HCT116 (cell line): ENCODE results near the gene SMIM20. TPM values are rescaled to one million over a fixed set of nuclear protein-coding genes. Genes with fewer than 3 reads are reported as not detected.

ENCODE experiments used
- ATAC-seq: fragments of 200-7000 bp; cut with Tn5 transposase; 2 replicates; pipeline ENCODE4 v1.9.1; 2020; ENCODE audit warnings: mild to moderate bottlenecking, moderate library complexity
- BruUV-seq: library from RNA; stranded (reverse); fragments of 400-500 nt; replicated peaks from 2 replicates; lab custom pipeline; 2021; lab: Mats Ljungman, UMichigan
- CTCF ChIA-PET: fragments of 300-600 bp; sonication (Branson Sonifier 250); formaldehyde crosslinking; loops from one replicate; lab custom pipeline; 2021; ENCODE audit warnings: antibody characterized with exemption; lab: Charles Lee
- POLR2A ChIA-PET: fragments of 300-600, 350-600 bp; sonication (Branson Sonifier 250); formaldehyde crosslinking; loops from one replicate; lab custom pipeline; 2021; ENCODE audit warnings: antibody characterized with exemption; lab: Charles Lee
- RAD21 ChIA-PET, 2 experiments: fragments of 300-600 bp; sonication (Branson Sonifier 250); formaldehyde crosslinking; loops; one replicate each; lab custom pipeline; 2023; ENCODE audit warnings: low total read pairs in 2 of 2; ENCODE audit not compliant: uncharacterized antibody in 2 of 2, unreplicated experiment in 2 of 2, low non-redundant PET in 1 of 2; lab: Charles Lee
- DNase-seq: peaks from one replicate; pipeline ENCODE4 v3.0.0-alpha.2; 2010; ENCODE audit warnings: low read depth, low spot score
- H2AFZ ChIP-seq: fragments of 200-600 bp; shearing (Covaris generic), sonication (generic); 2 replicates; pipeline ENCODE4 v1.6.1; 2017; ENCODE audit warnings: low read depth, mixed run types, mixed read lengths, antibody characterized with exemption, low read length; ENCODE audit not compliant: poor library complexity, severe bottlenecking
- H3K27ac ChIP-seq: 2 replicates; pipeline ENCODE4 v1.5.1; 2012; ENCODE audit warnings: low read depth, low read length
- H3K27me3 ChIP-seq: fragments of 200-600 bp; sonication (generic); 2 replicates; pipeline ENCODE4 v1.6.1; 2016; ENCODE audit warnings: mixed run types, low read length, mixed read lengths; ENCODE audit not compliant: insufficient read depth
- H3K36me3 ChIP-seq, 2 experiments: fragments of 200-500 bp in 1 of 2; fragments of 200-600 bp in 1 of 2; sonication (Bioruptor generic) in 1 of 2; sonication (generic) in 1 of 2; 2 replicates each; pipeline versions ENCODE4 v1.5.1 to v1.6.1; 2014 to 2016; ENCODE audit warnings: low read length in 2 of 2, inconsistent platforms in 1 of 2, mixed read lengths in 1 of 2, mixed run types in 1 of 2; ENCODE audit not compliant: insufficient read depth in 2 of 2, control insufficient read depth in 1 of 2
- H3K4me1 ChIP-seq, 2 experiments: fragments of 200-600 bp in 1 of 2; sonication (generic) in 1 of 2; 2 replicates each; pipeline versions ENCODE4 v1.5.1 to v1.6.1; 2012 to 2017; ENCODE audit warnings: low read length in 2 of 2, inconsistent platforms in 1 of 2, mild to moderate bottlenecking in 1 of 2, mixed read lengths in 1 of 2, mixed run types in 1 of 2, moderate library complexity in 1 of 2; ENCODE audit not compliant: insufficient read depth in 2 of 2, control insufficient read depth in 1 of 2
- H3K4me2 ChIP-seq: fragments of 200-600 bp; sonication (generic); 2 replicates; pipeline ENCODE4 v1.6.1; 2017; ENCODE audit warnings: mixed run types, low read length, mixed read lengths
- H3K4me3 ChIP-seq, 2 experiments: fragments of 200-600 bp in 1 of 2; sonication (generic) in 1 of 2; replicated peaks in 1 of 2; 2 replicates each; pipeline ENCODE4 v1.5.1; 2011 to 2016; ENCODE audit warnings: low read length in 2 of 2, control low read depth in 1 of 2, low read depth in 1 of 2, mild to moderate bottlenecking in 1 of 2, mixed read lengths in 1 of 2, mixed run types in 1 of 2
- H3K79me2 ChIP-seq: fragments of 200-600 bp; sonication (generic); 2 replicates; pipeline ENCODE4 v1.6.1; 2017; ENCODE audit warnings: mild to moderate bottlenecking, mixed run types, low read length, moderate library complexity, mixed read lengths; ENCODE audit not compliant: insufficient read depth
- H3K9ac ChIP-seq: fragments of 200-600 bp; sonication (generic); 2 replicates; pipeline ENCODE4 v1.6.1; 2016; ENCODE audit warnings: low read length, mixed read lengths
- H3K9me2 ChIP-seq: fragments of 200-600 bp; sonication (generic), shearing (Covaris generic); 2 replicates; pipeline ENCODE4 v1.6.1; 2017; ENCODE audit warnings: mixed run types, mild to moderate bottlenecking, moderate library complexity; ENCODE audit not compliant: insufficient read depth
- H3K9me3 ChIP-seq, 2 experiments: fragments of 200-500 bp in 1 of 2; fragments of 200-600 bp in 1 of 2; sonication (Bioruptor generic) in 1 of 2; sonication (generic) in 1 of 2; 2 replicates each; pipeline ENCODE4 v1.6.1; 2014 to 2017; ENCODE audit warnings: low read length in 2 of 2, mixed read lengths in 2 of 2, inconsistent platforms in 1 of 2, low read depth in 1 of 2, mild to moderate bottlenecking in 1 of 2, mixed run types in 1 of 2, moderate library complexity in 1 of 2; ENCODE audit not compliant: control insufficient read depth in 1 of 2, insufficient read depth in 1 of 2
- H4K20me1 ChIP-seq: fragments of 200-600 bp; sonication (generic), shearing (Covaris generic); 2 replicates; pipeline ENCODE4 v1.6.1; 2017; ENCODE audit warnings: mixed run types, mild to moderate bottlenecking, moderate library complexity; ENCODE audit not compliant: insufficient read depth
- ELF1 ChIP-seq: IDR thresholded peaks from 2 replicates; pipeline ENCODE4 v1.6.1; 2012; ENCODE audit warnings: low read depth, borderline replicate concordance
- EZH2 ChIP-seq: fragments of 200-600 bp; sonication (generic); IDR thresholded peaks from 2 replicates; pipeline ENCODE4 v1.6.1; 2017; ENCODE audit warnings: antibody characterized with exemption, mixed run types
- EZH2phosphoT487 ChIP-seq: fragments of 200-600 bp; IDR thresholded peaks from 2 replicates; pipeline ENCODE4 v1.6.1; 2018; ENCODE audit warnings: antibody characterized with exemption, borderline replicate concordance
- JUND ChIP-seq: IDR thresholded peaks from 2 replicates; pipeline ENCODE4 v1.6.1; 2012
- POLR2AphosphoS5 ChIP-seq: IDR thresholded peaks from 2 replicates; pipeline ENCODE4 v1.6.1; 2011; ENCODE audit warnings: mild to moderate bottlenecking, low read depth, low read length, moderate library complexity
- SIN3A ChIP-seq: IDR thresholded peaks from 2 replicates; pipeline ENCODE4 v1.6.1; 2012; ENCODE audit warnings: low read depth
- SP1 ChIP-seq: IDR thresholded peaks from 2 replicates; pipeline ENCODE4 v1.6.1; 2012; ENCODE audit warnings: low read depth
- SRF ChIP-seq: IDR thresholded peaks from 2 replicates; pipeline ENCODE4 v1.6.1; 2012; ENCODE audit warnings: low read depth
- TCF7L2 ChIP-seq: IDR thresholded peaks from 2 replicates; pipeline ENCODE4 v1.7.0; 2011; ENCODE audit warnings: borderline replicate concordance, inconsistent platforms; ENCODE audit not compliant: insufficient read depth, insufficient read length; ENCODE audit errors: extremely low read depth
- YY1 ChIP-seq: IDR thresholded peaks from 2 replicates; pipeline ENCODE4 v1.6.1; 2011; ENCODE audit warnings: low read length, low read depth, moderate library complexity, mild to moderate bottlenecking; ENCODE audit not compliant: insufficient replicate concordance; ENCODE audit errors: extremely low read depth
- ZFX ChIP-seq: fragments of 450-650 bp; IDR thresholded peaks from 2 replicates; pipeline ENCODE4 v1.6.1; 2017
- ZNF274 ChIP-seq: fragments of 200-500 bp; sonication (Bioruptor generic); IDR thresholded peaks from 2 replicates; pipeline ENCODE4 v1.6.1; 2014; ENCODE audit warnings: mild to moderate bottlenecking, low read depth, low read length, inconsistent platforms
- intact Hi-C: fragments of 100-400 bp; cut with micrococcal nuclease; formaldehyde crosslinking; loops from 2 replicates; pipeline ENCODE4 v1.10.0; 2022
- total RNA-seq: library from RNA; stranded (reverse); gene quantifications from one replicate; pipeline ENCODE4 v1.2.1, GENCODE V29; 2021; ENCODE audit not compliant: unreplicated experiment
- TF ChIP-seq, protein P1 (sequence below), 3 experiments: fragments of 200-600 bp in 1 of 3; sonication (generic) in 1 of 3; IDR thresholded peaks in 2 of 3; conservative IDR thresholded peaks in 1 of 3; 2 replicates each; pipeline ENCODE4 v1.5.1; 2012 to 2017; ENCODE audit warnings: low read depth in 2 of 3, low read length in 2 of 3, antibody characterized with exemption in 1 of 3, borderline replicate concordance in 1 of 3, control low read depth in 1 of 3, mild to moderate bottlenecking in 1 of 3, mixed read lengths in 1 of 3, mixed run types in 1 of 3, moderate library complexity in 1 of 3; ENCODE audit not compliant: insufficient read depth in 1 of 3
- TF ChIP-seq, protein P2 (sequence below): IDR thresholded peaks from 2 replicates; pipeline ENCODE4 v1.6.1; 2011; ENCODE audit warnings: mild to moderate bottlenecking, low read length, moderate library complexity; ENCODE audit not compliant: insufficient replicate concordance; ENCODE audit errors: extremely low read depth
- TF ChIP-seq, protein P3 (sequence below): IDR thresholded peaks from 2 replicates; pipeline ENCODE4 v1.6.1; 2012
- TF ChIP-seq, protein P4 (sequence below): IDR thresholded peaks from 2 replicates; pipeline ENCODE4 v1.6.1; 2012

SMIM20 gene
- total RNA-seq, 1 experiment from 2014 or later: 36.9 TPM

DNA sequence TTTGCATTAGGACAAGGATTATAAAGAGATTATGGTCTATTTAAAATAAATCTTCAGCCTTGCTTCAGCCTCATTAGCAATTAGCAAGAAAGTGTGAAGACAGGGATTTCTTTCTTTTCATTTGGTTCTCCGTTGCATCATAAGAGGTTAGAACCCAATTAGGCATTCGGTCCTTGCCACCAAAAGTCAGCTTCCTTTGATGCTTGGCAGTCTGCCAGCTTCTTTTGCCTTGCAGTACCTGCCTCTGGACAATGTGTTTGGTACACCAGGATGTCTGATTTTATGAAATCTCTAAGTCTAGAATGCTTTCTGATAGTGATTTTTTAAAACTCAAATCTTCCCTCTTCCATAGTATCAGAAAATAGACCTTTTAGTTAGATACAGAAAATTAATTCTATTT, 12.4 kb downstream of the SMIM20 start (continued):
- TF ChIP-seq, protein P1, sequence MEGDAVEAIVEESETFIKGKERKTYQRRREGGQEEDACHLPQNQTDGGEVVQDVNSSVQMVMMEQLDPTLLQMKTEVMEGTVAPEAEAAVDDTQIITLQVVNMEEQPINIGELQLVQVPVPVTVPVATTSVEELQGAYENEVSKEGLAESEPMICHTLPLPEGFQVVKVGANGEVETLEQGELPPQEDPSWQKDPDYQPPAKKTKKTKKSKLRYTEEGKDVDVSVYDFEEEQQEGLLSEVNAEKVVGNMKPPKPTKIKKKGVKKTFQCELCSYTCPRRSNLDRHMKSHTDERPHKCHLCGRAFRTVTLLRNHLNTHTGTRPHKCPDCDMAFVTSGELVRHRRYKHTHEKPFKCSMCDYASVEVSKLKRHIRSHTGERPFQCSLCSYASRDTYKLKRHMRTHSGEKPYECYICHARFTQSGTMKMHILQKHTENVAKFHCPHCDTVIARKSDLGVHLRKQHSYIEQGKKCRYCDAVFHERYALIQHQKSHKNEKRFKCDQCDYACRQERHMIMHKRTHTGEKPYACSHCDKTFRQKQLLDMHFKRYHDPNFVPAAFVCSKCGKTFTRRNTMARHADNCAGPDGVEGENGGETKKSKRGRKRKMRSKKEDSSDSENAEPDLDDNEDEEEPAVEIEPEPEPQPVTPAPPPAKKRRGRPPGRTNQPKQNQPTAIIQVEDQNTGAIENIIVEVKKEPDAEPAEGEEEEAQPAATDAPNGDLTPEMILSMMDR (IDR thresholded peaks at IDR 0.05 in 2 of 3, conservative IDR thresholded peaks at IDR 0.05 in 1 of 3; ENCODE audit: borderline replicate concordance in 1 of 3, insufficient read depth in 1 of 3, low read depth in 2 of 3, low read length in 2 of 3): no peak
- TF ChIP-seq POLR2AphosphoS5: no peak
- TF ChIP-seq YY1: no peak
- TF ChIP-seq EZH2phosphoT487: no peak
- no peak for TF ChIP-seq SIN3A
- TF ChIP-seq SP1: no peak
- no peak for TF ChIP-seq ZNF274
- TF ChIP-seq ZFX: no peak
- TF ChIP-seq ELF1: no peak
- no peak for TF ChIP-seq SRF
- TF ChIP-seq EZH2: no peak
- TF ChIP-seq, all 23 proteins: peak for 0

DNA sequence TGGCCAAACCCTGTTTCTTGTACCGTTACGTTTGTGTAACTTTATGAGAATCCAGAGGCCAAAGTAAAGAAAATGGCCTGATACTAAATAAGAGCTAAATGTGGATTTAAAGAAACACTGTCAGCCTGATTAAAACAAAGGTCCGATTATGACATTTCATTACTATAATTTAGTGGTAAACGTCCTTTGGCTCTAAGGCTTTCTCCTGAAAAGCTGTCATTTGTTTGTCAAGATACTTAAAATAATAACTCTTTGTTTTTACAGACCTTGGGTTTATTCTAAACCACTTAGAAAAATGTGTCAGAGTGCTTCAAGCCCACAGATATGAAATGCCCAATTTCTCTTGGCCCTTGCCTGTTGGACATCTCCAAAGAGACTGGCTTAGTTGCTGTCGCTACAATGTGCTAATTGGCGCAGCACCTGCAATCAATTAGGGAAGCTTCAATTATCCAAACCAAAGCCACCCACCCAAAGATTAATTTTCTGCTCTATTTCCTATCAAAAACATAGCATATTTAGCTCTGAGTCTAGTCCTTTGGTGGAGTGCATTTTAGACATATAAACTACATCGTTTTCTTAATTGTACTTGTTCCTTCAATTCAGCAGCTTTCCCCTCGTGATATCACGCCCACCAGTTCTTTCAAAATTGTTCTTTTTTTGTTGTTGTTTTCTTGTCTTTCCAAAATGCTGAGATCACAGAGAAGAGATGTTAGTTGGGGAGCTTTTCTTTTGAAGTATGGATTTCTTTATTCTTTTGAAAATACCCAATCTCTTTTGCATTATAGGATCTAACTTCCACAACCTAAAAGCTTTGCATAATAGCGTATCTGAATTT, 13.6 kb downstream of the SMIM20 start:
- Histone ChIP-seq H3K27ac (no peak overlapping the region), H3K36me3 (0 out of 4 replicates have a peak, but pooled peaks cover 0 to 3% of the 10 kb centered on the region in 2 experiments), H3K9me2 (no peaks in the 10 kb centered on the region), H3K9me3 (no peaks in the 10 kb centered on the region), H3K9ac (no peak overlapping the region), H3K27me3 (no peaks in the 10 kb centered on the region), H2AFZ (no peak overlapping the region), H3K4me2 (no peak overlapping the region), H3K4me3 (no peak overlapping the region), H4K20me1 (0 out of 2 replicates have a peak, but pooled peaks cover 7% of the 10 kb centered on the region), H3K79me2 (peaks cover 17% of the 10 kb centered on the region), H3K4me1 (no peaks in the 10 kb centered on the region)
- ChIA-PET CTCF (interaction anchor here (0.8 kb wide), 1 partner anchor 17 kb away, joined by 3 read pairs; no protein-coding TSS in a partner anchor), RAD21 (no interaction called here), POLR2A (no interaction called here)
- ATAC-seq (no peak), DNase-seq (no peak)
- intact Hi-C loops: loop anchor here (5.0 to 10.0 kb wide), 2 partner anchors 407 to 485 kb away; no protein-coding TSS in a partner anchor
- no TSS peak for BruUV-seq
- TF ChIP-seq JUND: no peak
- no peak for TF ChIP-seq SRF
- TF ChIP-seq, protein P2, sequence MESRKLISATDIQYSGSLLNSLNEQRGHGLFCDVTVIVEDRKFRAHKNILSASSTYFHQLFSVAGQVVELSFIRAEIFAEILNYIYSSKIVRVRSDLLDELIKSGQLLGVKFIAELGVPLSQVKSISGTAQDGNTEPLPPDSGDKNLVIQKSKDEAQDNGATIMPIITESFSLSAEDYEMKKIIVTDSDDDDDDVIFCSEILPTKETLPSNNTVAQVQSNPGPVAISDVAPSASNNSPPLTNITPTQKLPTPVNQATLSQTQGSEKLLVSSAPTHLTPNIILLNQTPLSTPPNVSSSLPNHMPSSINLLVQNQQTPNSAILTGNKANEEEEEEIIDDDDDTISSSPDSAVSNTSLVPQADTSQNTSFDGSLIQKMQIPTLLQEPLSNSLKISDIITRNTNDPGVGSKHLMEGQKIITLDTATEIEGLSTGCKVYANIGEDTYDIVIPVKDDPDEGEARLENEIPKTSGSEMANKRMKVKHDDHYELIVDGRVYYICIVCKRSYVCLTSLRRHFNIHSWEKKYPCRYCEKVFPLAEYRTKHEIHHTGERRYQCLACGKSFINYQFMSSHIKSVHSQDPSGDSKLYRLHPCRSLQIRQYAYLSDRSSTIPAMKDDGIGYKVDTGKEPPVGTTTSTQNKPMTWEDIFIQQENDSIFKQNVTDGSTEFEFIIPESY: no peak
- TF ChIP-seq, protein P3, sequence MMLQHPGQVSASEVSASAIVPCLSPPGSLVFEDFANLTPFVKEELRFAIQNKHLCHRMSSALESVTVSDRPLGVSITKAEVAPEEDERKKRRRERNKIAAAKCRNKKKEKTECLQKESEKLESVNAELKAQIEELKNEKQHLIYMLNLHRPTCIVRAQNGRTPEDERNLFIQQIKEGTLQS: no peak
- TF ChIP-seq, protein P4, sequence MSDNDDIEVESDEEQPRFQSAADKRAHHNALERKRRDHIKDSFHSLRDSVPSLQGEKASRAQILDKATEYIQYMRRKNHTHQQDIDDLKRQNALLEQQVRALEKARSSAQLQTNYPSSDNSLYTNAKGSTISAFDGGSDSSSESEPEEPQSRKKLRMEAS: no peak
- TF ChIP-seq YY1: no peak
- no peak for TF ChIP-seq TCF7L2
- TF ChIP-seq, protein P1 (IDR thresholded peaks at IDR 0.05 in 2 of 3, conservative IDR thresholded peaks at IDR 0.05 in 1 of 3; ENCODE audit: borderline replicate concordance in 1 of 3, insufficient read depth in 1 of 3, low read depth in 2 of 3, low read length in 2 of 3): no peak
- no peak for TF ChIP-seq SP1
